Spinal cord (tissue), 10 donors: ENCODE measurements around the gene DLG5. TPM values are rescaled to one million over a fixed set of nuclear protein-coding genes. Genes with fewer than 3 reads are reported as not detected.

ENCODE experiments used
- DNase-seq, 6 donors: peaks; one replicate each; pipeline versions ENCODE4 v3.0.0 to v3.0.0-alpha.2; 2013 to 2015; ENCODE audit warnings: low spot score in 6 of 6, low read depth in 4 of 6
- H3K27ac ChIP-seq: one replicate; pipeline ENCODE4 v1.5.1; 2013; ENCODE audit warnings: low read depth, low read length, control low read depth
- H3K27me3 ChIP-seq: one replicate; pipeline ENCODE4 v1.6.1; 2013; ENCODE audit warnings: low read length; ENCODE audit not compliant: control insufficient read depth, insufficient read depth
- H3K36me3 ChIP-seq: one replicate; pipeline ENCODE4 v1.6.1; 2013; ENCODE audit warnings: low read length; ENCODE audit not compliant: control insufficient read depth, insufficient read depth
- H3K4me1 ChIP-seq: one replicate; pipeline ENCODE4 v1.6.1; 2013; ENCODE audit warnings: low read length; ENCODE audit not compliant: control insufficient read depth, insufficient read depth
- H3K4me3 ChIP-seq: one replicate; pipeline ENCODE4 v1.5.1; 2013; ENCODE audit warnings: low read depth, low read length, control low read depth
- H3K9me3 ChIP-seq: one replicate; pipeline ENCODE4 v1.6.1; 2013; ENCODE audit warnings: low read length; ENCODE audit not compliant: control insufficient read depth, insufficient read depth
- WGBS: methylation state at CpG from one replicate; pipeline ENCODE4 v1.1.5; 2013; ENCODE audit warnings: missing lambda C conversion rate; ENCODE audit not compliant: insufficient coverage; 5-methylcytosine and 5-hydroxymethylcytosine counted together
- polyA plus RNA-seq, 2 donors: library from polyadenylated mRNA; unstranded; fragments of 120-200 nt; gene quantifications; one replicate each; pipeline ENCODE4 v1.2.1, GENCODE V29; 2013; ENCODE audit not compliant: insufficient read length in 2 of 2
- total RNA-seq, 2 donors: library from RNA; depleted of rRNA in 1 of 2; stranded (reverse); fragments of 120-200 nt in 1 of 2; fragments of >200 nt in 1 of 2; gene quantifications; one replicate each; pipeline versions ENCODE4 v1.2.3 to v1.2.4, GENCODE V29; 2013 to 2014
- donor health status: healthy.

DLG5 gene
- total and polyA plus RNA-seq, 4 donors, result 27.5 to 78.5 (median 51.3) TPM

- Histone ChIP-seq H3K36me3 (peaks cover 46% of the 10 kb centered on the region), H3K27ac (no peak overlapping the region), H3K4me1 (no peaks in the 10 kb centered on the region), H3K4me3 (no peak overlapping the region), H3K27me3 (no peaks in the 10 kb centered on the region), H3K9me3 (no peaks in the 10 kb centered on the region)
- WGBS, result 51% methylated on average over 5 of the region's 5 CpGs
- peak in 2 of 6 donors; percentile 60 to 81 for DNase-seq
Measured at GRCh38 chr10:77855404-77856155, 71.0 kb downstream of the DLG5 start.

DNA sequence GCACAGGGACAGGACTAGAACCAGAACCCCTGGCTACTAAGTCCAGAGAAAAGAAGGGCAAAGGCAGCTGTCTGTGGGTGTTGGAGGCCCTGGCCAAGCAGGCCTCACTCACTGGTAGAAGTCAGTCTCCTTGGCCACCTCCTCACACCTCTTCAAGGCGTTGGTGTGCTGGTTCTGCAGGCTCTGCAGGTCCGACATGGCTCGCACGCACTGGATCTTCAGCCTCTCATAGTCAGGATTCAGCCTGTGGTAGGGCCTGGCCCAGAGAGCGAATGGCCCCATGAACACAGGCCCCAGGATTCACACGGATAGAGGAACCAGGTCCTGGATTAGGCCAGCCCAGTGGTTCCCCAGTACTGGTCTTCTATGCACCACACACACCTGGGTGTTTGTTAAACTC is 72.4 kb downstream of the DLG5 start:
- H3K4me3 ChIP-seq, result no peak overlapping the region
- WGBS, result 98% methylated on average over 6 of the region's 6 CpGs
- H3K4me1 ChIP-seq, result peaks cover 5% of the 10 kb centered on the region
- no peaks in the 10 kb centered on the region for H3K9me3 ChIP-seq
- H3K27ac ChIP-seq, result no peak overlapping the region
- H3K27me3 ChIP-seq, result no peaks in the 10 kb centered on the region
- no peak for DNase-seq
- H3K36me3 ChIP-seq, result peaks cover 50% of the 10 kb centered on the region

GRCh38 chr10:77853256-77853655 is 73.3 kb downstream of the DLG5 start:
- 98% methylated on average over 15 of the region's 16 CpGs for WGBS
- Histone ChIP-seq H3K4me3 (no peak overlapping the region), H3K4me1 (peaks cover 8% of the 10 kb centered on the region), H3K27me3 (no peaks in the 10 kb centered on the region), H3K9me3 (no peaks in the 10 kb centered on the region), H3K36me3 (peaks cover 52% of the 10 kb centered on the region), H3K27ac (no peak overlapping the region)
- no peak for DNase-seq

- Histone ChIP-seq H3K27me3 (no peaks in the 10 kb centered on the region), H3K4me3 (no peak overlapping the region), H3K27ac (no peak overlapping the region), H3K4me1 (peaks cover 26% of the 10 kb centered on the region), H3K36me3 (peaks cover 50% of the 10 kb centered on the region), H3K9me3 (no peaks in the 10 kb centered on the region)
- WGBS, result 83% methylated on average over 13 of the region's 17 CpGs
- DNase-seq, result no peak
Measured at GRCh38 chr10:77850620-77851231, 75.8 kb downstream of the DLG5 start.

DNA sequence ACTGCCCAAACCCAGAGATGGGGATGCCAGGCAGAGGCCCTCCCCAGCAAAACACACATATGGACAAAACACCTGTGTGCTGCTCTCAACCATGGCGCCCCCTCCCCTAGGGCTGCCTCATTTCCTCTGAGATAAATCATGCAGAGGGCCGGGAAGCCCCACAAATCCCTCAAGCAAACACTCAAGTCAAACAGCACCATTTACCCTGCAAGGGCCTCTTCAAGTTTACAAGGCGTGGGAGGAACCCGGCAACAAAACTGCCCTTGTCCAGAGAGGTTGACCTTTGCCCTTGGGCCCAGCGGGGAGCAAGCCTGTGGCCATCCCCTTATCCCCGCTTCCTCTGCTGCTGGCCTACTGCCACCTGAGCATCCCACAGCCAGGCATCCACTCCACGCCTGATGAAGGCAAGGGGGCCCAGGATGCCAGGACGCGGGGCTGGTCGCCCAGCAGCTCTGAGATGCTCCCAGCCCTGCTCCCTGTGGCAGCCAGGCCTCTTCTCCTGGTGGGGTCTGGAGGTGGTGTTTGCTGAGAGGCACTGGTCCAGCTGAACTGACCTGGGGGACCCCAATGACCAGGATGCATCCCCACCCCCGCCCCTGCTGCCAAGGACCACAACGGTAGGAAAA is 77.4 kb downstream of the DLG5 start:
- no peaks in the 10 kb centered on the region for H3K27me3 ChIP-seq
- H3K27ac ChIP-seq, result no peak overlapping the region
- peaks cover 30% of the 10 kb centered on the region for H3K4me1 ChIP-seq
- peak in 1 of 6 donors; percentile 53 for DNase-seq
- H3K36me3 ChIP-seq, result peaks cover 54% of the 10 kb centered on the region
- no peak overlapping the region for H3K4me3 ChIP-seq
- H3K9me3 ChIP-seq, result no peaks in the 10 kb centered on the region
- 28% methylated on average over 12 of the region's 12 CpGs for WGBS

- WGBS, result 28% methylated on average over 16 of the region's 21 CpGs
- H3K4me1 ChIP-seq, result peaks cover 30% of the 10 kb centered on the region
- no peaks in the 10 kb centered on the region for H3K27me3 ChIP-seq
- H3K9me3 ChIP-seq, result no peaks in the 10 kb centered on the region
- peak overlapping the region; percentile 57 for H3K27ac ChIP-seq
- H3K36me3 ChIP-seq, result peaks cover 45% of the 10 kb centered on the region
- DNase-seq, result peak; percentile 68 to 97 (median 78)
- H3K4me3 ChIP-seq, result peak overlapping the region; percentile 16
Measured at GRCh38 chr10:77846718-77847311, 79.7 kb downstream of the DLG5 start.

DNA sequence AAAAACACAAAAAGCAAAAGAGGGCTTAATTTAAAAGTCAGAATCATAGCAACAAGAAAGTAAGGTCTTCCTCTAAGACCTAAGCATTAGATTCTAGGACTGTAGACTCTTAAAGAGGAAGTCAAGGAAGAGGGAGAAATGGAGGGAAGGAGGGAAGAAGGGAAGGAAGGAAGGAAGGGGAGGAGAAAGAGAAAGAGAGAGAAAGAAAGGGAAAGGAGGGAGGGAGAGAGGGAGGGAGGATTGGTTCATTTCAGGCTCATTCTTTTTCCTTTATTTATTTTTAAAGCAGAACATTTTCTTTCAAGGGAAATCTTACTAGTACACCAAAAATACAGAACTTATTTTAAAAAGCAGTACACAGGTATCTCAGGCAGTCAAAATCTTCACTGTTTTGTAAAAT is 81.1 kb downstream of the DLG5 start:
- Histone ChIP-seq H3K4me3 (no peak overlapping the region), H3K36me3 (peaks cover 47% of the 10 kb centered on the region), H3K27me3 (no peaks in the 10 kb centered on the region), H3K9me3 (no peaks in the 10 kb centered on the region), H3K4me1 (peaks cover 30% of the 10 kb centered on the region), H3K27ac (no peak overlapping the region)
- DNase-seq, result no peak

GRCh38 chr10:77844713-77845445 is 81.7 kb downstream of the DLG5 start:
- H3K36me3 ChIP-seq, result peaks cover 53% of the 10 kb centered on the region

GRCh38 chr10:77844177-77844576 is 82.4 kb downstream of the DLG5 start:
- Histone ChIP-seq H3K9me3 (no peaks in the 10 kb centered on the region), H3K27ac (no peak overlapping the region), H3K4me1 (peaks cover 26% of the 10 kb centered on the region), H3K36me3 (peaks cover 55% of the 10 kb centered on the region), H3K27me3 (no peaks in the 10 kb centered on the region), H3K4me3 (no peak overlapping the region)
- DNase-seq, result no peak
- no CpG with 5 or more reads among the region's 7 CpGs for WGBS

More at GRCh38 chr10:77844713-77845445, 81.7 kb downstream of the DLG5 start:
- peaks cover 30% of the 10 kb centered on the region for H3K4me1 ChIP-seq
- no peak overlapping the region for H3K27ac ChIP-seq
- H3K9me3 ChIP-seq, result no peaks in the 10 kb centered on the region
- WGBS, result 67% methylated on average over 9 of the region's 9 CpGs
- DNase-seq, result no peak
- H3K4me3 ChIP-seq, result no peak overlapping the region
- no peaks in the 10 kb centered on the region for H3K27me3 ChIP-seq
